Endothelial cell of umbilical vein (primary cell): ENCODE data around the gene OR52B2. TPM values are rescaled to one million over a fixed set of nuclear protein-coding genes. Genes with fewer than 3 reads are reported as not detected.

Experiments used
- BruUV-seq: library from RNA; stranded (reverse); fragments of 400-500 nt; replicated peaks from 2 replicates; lab custom pipeline; 2021; lab: Mats Ljungman, UMichigan
- CTCF ChIA-PET: fragments of 300-600, 350-600 bp; sonication (Branson Sonifier 250); formaldehyde crosslinking; loops from one replicate; lab custom pipeline; 2021; ENCODE audit warnings: antibody characterized with exemption, inconsistent platforms; lab: Charles Lee
- POLR2A ChIA-PET: fragments of 300-600, 350-600 bp; sonication (Branson Sonifier 250); formaldehyde crosslinking; loops from one replicate; lab custom pipeline; 2021; ENCODE audit warnings: antibody characterized with exemption, inconsistent platforms; lab: Charles Lee
- DNase-seq: peaks from one replicate; pipeline ENCODE4 v3.0.0-alpha.2; 2011; ENCODE audit warnings: low read depth, low spot score
- FAIRE-seq: peaks from 2 replicates; lab custom pipeline; 2011; peaks lifted over from hg19 to GRCh38; lab: Jason Lieb, UNC
- H2AFZ ChIP-seq: 2 replicates; pipeline ENCODE4 v1.6.0; 2012; ENCODE audit warnings: low read depth, low read length, control low read depth, inconsistent platforms
- H3K27ac ChIP-seq: 2 replicates; pipeline ENCODE4 v1.5.1; 2011; ENCODE audit warnings: low read depth, mild to moderate bottlenecking, control low read depth, low read length, moderate library complexity; ENCODE audit not compliant: insufficient read depth
- H3K27me3 ChIP-seq, 2 experiments: 2 replicates each; pipeline versions ENCODE4 v1.6.0 to v1.6.1; 2011; ENCODE audit warnings: low read length in 2 of 2, mixed read lengths in 1 of 2; ENCODE audit not compliant: control insufficient read depth in 2 of 2, insufficient read depth in 2 of 2
- H3K36me3 ChIP-seq, 2 experiments: 2 replicates in 1 of 2; 3 replicates in 1 of 2; pipeline ENCODE4 v1.5.1; 2011; ENCODE audit warnings: low read length in 2 of 2, mild to moderate bottlenecking in 1 of 2, moderate library complexity in 1 of 2; ENCODE audit not compliant: control insufficient read depth in 2 of 2, insufficient read depth in 2 of 2; ENCODE audit errors: extremely low read depth in 1 of 2
- H3K4me1 ChIP-seq: 3 replicates; pipeline ENCODE4 v1.5.1; 2011; ENCODE audit warnings: mild to moderate bottlenecking, low read length; ENCODE audit not compliant: control insufficient read depth, insufficient read depth; ENCODE audit errors: extremely low read depth
- H3K4me2 ChIP-seq: 2 replicates; pipeline ENCODE4 v1.6.1; 2011; ENCODE audit warnings: low read length, control low read depth, mixed read lengths; ENCODE audit not compliant: insufficient read depth
- H3K4me3 ChIP-seq, 3 experiments: fragments of 200-600 bp in 1 of 3; sonication (generic), shearing (Covaris generic) in 1 of 3; replicated peaks in 1 of 3; 2 replicates each; pipeline ENCODE4 v1.5.1; 2011 to 2016; ENCODE audit warnings: control low read depth in 3 of 3, low read length in 3 of 3, mild to moderate bottlenecking in 2 of 3, inconsistent platforms in 1 of 3, low read depth in 1 of 3, moderate library complexity in 1 of 3; ENCODE audit not compliant: insufficient read depth in 1 of 3
- H3K79me2 ChIP-seq: 2 replicates; pipeline ENCODE4 v1.6.0; 2012; ENCODE audit warnings: low read length, inconsistent platforms; ENCODE audit not compliant: control insufficient read depth, insufficient read depth
- H3K9ac ChIP-seq: replicated peaks from 2 replicates; pipeline ENCODE3; 2011; ENCODE audit warnings: low read length, control low read depth; ENCODE audit not compliant: insufficient read depth; ENCODE audit errors: extremely low read depth
- H3K9me1 ChIP-seq: replicated peaks from 3 replicates; pipeline ENCODE4 v1.6.0; 2011; ENCODE audit warnings: mild to moderate bottlenecking, low read length; ENCODE audit not compliant: control insufficient read depth, insufficient read depth; ENCODE audit errors: extremely low read depth
- H3K9me3 ChIP-seq: replicated peaks from 2 replicates; pipeline ENCODE4 v1.5.1; 2012; ENCODE audit warnings: low read length, inconsistent platforms; ENCODE audit not compliant: control insufficient read depth, insufficient read depth
- H4K20me1 ChIP-seq: replicated peaks from 2 replicates; pipeline ENCODE3; 2011; ENCODE audit warnings: mild to moderate bottlenecking, low read length; ENCODE audit not compliant: control insufficient read depth, insufficient read depth; ENCODE audit errors: extremely low read depth
- EZH2 ChIP-seq: IDR thresholded peaks from 2 replicates; pipeline ENCODE4 v1.6.1; 2012; ENCODE audit warnings: borderline replicate concordance, low read depth, mild to moderate bottlenecking, moderate library complexity, low read length, inconsistent platforms; ENCODE audit not compliant: severe bottlenecking
- FOS ChIP-seq: IDR thresholded peaks from 2 replicates; pipeline ENCODE4 v1.6.1; 2011; ENCODE audit warnings: mild to moderate bottlenecking, low read length, moderate library complexity, borderline replicate concordance; ENCODE audit not compliant: insufficient read depth
- GATA2 ChIP-seq: IDR thresholded peaks from 2 replicates; pipeline ENCODE4 v1.7.0; 2011; ENCODE audit warnings: low read depth, mild to moderate bottlenecking, moderate library complexity, mixed read lengths, low read length; ENCODE audit not compliant: insufficient read length, insufficient read depth
- JUN ChIP-seq: IDR thresholded peaks from 2 replicates; pipeline ENCODE4 v1.6.1; 2011; ENCODE audit warnings: borderline replicate concordance, low read depth; ENCODE audit not compliant: insufficient read length, insufficient read depth
- MAX ChIP-seq: IDR thresholded peaks from 2 replicates; pipeline ENCODE4 v1.6.1; 2011; ENCODE audit not compliant: insufficient read depth, insufficient read length
- MYC ChIP-seq: IDR thresholded peaks from one replicate; pipeline ENCODE4 v1.6.1; 2011; ENCODE audit warnings: mild to moderate bottlenecking, low read depth, low read length
- POLR2A ChIP-seq: IDR thresholded peaks from 2 replicates; pipeline ENCODE4 v1.6.1; 2012; ENCODE audit warnings: low read depth, mild to moderate bottlenecking, control low read depth, low read length
- POLR2AphosphoS5 ChIP-seq: IDR thresholded peaks from 2 replicates; pipeline ENCODE4 v1.6.1; 2012; ENCODE audit warnings: low read depth, mild to moderate bottlenecking, control low read depth, low read length, moderate library complexity; ENCODE audit not compliant: insufficient read depth
- dilution Hi-C: fragments of 300-500 bp; cut with MboI; formaldehyde crosslinking; loops from one replicate; pipeline ENCODE4 v1.15.0; 2019; ENCODE audit warnings: low sequenced_read_pairs; ENCODE audit not compliant: extremely low pct_ligation_motif_present
- intact Hi-C: fragments of 100-400 bp; cut with micrococcal nuclease; formaldehyde crosslinking; loops from one replicate; pipeline ENCODE4 v1.10.0; 2022
- polyA plus RNA-seq, 4 experiments: library from polyadenylated mRNA; depleted of rRNA in 3 of 4; stranded (reverse) in 3 of 4; unstranded in 1 of 4; fragments of >200 nt; gene quantifications; 2 replicates each; pipeline versions ENCODE4 v1.2.1 to v1.2.3, GENCODE V29; 2011 to 2012; ENCODE audit warnings: missing spikeins in 1 of 4
- total RNA-seq: library from RNA; stranded (reverse); gene quantifications from 2 replicates; pipeline ENCODE4 v1.2.3, GENCODE V29; 2021
- TF ChIP-seq, protein P1 (sequence below), 2 donors: IDR thresholded peaks; 1 replicate in 1 of 2; 2 replicates in 1 of 2; pipeline ENCODE4 v1.5.1; 2011; ENCODE audit warnings: low read length in 2 of 2, mild to moderate bottlenecking in 2 of 2, moderate library complexity in 2 of 2, control low read depth in 1 of 2, inconsistent platforms in 1 of 2, low read depth in 1 of 2; ENCODE audit not compliant: insufficient read depth in 1 of 2; ENCODE audit errors: extremely low read depth in 1 of 2

OR52B2 gene
- total and polyA plus RNA-seq, 2 donors (not counting 3 experiments of a cell fraction or from before 2014, with no cell fraction given), result not detected

GRCh38 chr11:6203327-6203726 lies 33.2 kb upstream of the OR52B2 start:
- BruUV-seq, result no TSS peak
- H3K79me2 ChIP-seq, result no peaks in the 10 kb centered on the region
- H3K4me2 ChIP-seq, result no peak overlapping the region
- no peaks in the 10 kb centered on the region for H3K4me1 ChIP-seq
- dilution Hi-C loops (no loop called here), intact Hi-C loops (no loop called here)
- H3K27me3 ChIP-seq, result no peaks in the 10 kb centered on the region
- no peaks in the 10 kb centered on the region for H3K36me3 ChIP-seq
- no peak overlapping the region for H2AFZ ChIP-seq
- no peak overlapping the region for H3K27ac ChIP-seq
- FAIRE-seq (no peak), DNase-seq (no peak)
- no peak overlapping the region for H3K4me3 ChIP-seq
- POLR2A ChIA-PET, result no interaction called here
- H3K9me1 ChIP-seq, result no peaks in the 10 kb centered on the region
- no peaks in the 10 kb centered on the region for H3K9me3 ChIP-seq
- TF ChIP-seq MAX (no peak), MYC (no peak), POLR2A (no peak), FOS (no peak), JUN (no peak), EZH2 (no peak), POLR2AphosphoS5 (no peak), GATA2 (no peak)
- TF ChIP-seq, protein P1, sequence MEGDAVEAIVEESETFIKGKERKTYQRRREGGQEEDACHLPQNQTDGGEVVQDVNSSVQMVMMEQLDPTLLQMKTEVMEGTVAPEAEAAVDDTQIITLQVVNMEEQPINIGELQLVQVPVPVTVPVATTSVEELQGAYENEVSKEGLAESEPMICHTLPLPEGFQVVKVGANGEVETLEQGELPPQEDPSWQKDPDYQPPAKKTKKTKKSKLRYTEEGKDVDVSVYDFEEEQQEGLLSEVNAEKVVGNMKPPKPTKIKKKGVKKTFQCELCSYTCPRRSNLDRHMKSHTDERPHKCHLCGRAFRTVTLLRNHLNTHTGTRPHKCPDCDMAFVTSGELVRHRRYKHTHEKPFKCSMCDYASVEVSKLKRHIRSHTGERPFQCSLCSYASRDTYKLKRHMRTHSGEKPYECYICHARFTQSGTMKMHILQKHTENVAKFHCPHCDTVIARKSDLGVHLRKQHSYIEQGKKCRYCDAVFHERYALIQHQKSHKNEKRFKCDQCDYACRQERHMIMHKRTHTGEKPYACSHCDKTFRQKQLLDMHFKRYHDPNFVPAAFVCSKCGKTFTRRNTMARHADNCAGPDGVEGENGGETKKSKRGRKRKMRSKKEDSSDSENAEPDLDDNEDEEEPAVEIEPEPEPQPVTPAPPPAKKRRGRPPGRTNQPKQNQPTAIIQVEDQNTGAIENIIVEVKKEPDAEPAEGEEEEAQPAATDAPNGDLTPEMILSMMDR (IDR thresholded peaks at IDR 0.05; ENCODE audit: extremely low read depth in 1 of 2, insufficient read depth in 1 of 2, low read depth in 1 of 2, low read length in 2 of 2), result no peak
- no peak overlapping the region for H3K9ac ChIP-seq
- CTCF ChIA-PET, result no interaction called here
- H4K20me1 ChIP-seq, result no peaks in the 10 kb centered on the region
